HEK293 (cell line): ENCODE results near the gene FAM90A1.
"Not testable (repeated sequence)": the region's sequence is repeated elsewhere in the genome, so short reads cannot be mapped to it uniquely, and the experiment has no call there.

ENCODE experiments used
- CTCF ChIP-seq: fragments of 450-650 bp; formaldehyde crosslinking; IDR thresholded peaks from 2 replicates; pipeline ENCODE4 v1.5.1; 2016; ENCODE audit warnings: missing biosample characterization, missing genetic modification characterization
- REST ChIP-seq: fragments of 450-650 bp; formaldehyde crosslinking; IDR thresholded peaks from 2 replicates; pipeline ENCODE4 v1.5.1; 2016; ENCODE audit warnings: missing biosample characterization, missing genetic modification characterization

GRCh38 chr12:8243682-8244161, 16.3 kb upstream of the FAM90A1 start:
- not testable (repeated sequence) for TF ChIP-seq CTCF (tag by site-specific recombination); REST
